Esophagus muscularis mucosa (tissue), 4 donors: Measurements from ENCODE around the gene MLLT3.

ENCODE experiments used
- EP300 ChIP-seq: sonication (generic); formaldehyde crosslinking; IDR thresholded peaks from one replicate; pipeline ENCODE4 v1.6.1; 2017; ENCODE audit warnings: antibody characterized with exemption
- POLR2A ChIP-seq: fragments of 450-650 bp; IDR thresholded peaks from one replicate; pipeline ENCODE4 v1.6.1; 2017; ENCODE audit warnings: antibody characterized with exemption, moderate library complexity, mild to moderate bottlenecking, low read depth
- POLR2AphosphoS5 ChIP-seq, 2 donors: sonication (generic); formaldehyde crosslinking; IDR thresholded peaks; one replicate each; pipeline ENCODE4 v1.6.1; 2017; ENCODE audit warnings: antibody characterized with exemption in 2 of 2
- TF ChIP-seq, protein P1 (sequence below), 3 experiments: fragments of 200-600 bp in 2 of 3; fragments of 450-650 bp in 1 of 3; sonication (generic) in 2 of 3; IDR thresholded peaks; one replicate each; pipeline ENCODE4 v1.5.1; 2017 to 2019; ENCODE audit warnings: antibody characterized with exemption in 3 of 3, mild to moderate bottlenecking in 2 of 3, moderate library complexity in 1 of 3

DNA sequence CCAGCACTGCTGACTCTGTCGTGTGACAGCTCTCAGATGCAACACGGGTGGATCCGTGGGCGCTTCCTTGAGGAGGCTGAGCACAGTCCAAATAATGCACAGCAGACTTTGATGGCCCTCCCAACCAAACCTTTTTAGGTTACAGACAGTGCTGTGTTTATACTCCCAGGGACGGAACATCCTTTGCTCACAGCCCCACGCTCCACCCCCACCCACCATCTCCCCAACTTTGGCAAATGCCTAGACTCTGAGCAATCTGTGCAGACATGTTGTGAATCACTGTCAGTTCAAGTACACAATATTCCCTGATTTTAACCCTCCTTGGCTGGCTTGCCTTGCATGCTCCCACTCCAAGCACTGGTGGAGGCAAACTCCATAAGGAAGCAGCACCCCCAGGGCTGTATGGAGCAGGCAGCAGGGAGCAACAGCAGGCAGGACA is 324.6 kb downstream of the MLLT3 start:
- TF ChIP-seq, protein P1, sequence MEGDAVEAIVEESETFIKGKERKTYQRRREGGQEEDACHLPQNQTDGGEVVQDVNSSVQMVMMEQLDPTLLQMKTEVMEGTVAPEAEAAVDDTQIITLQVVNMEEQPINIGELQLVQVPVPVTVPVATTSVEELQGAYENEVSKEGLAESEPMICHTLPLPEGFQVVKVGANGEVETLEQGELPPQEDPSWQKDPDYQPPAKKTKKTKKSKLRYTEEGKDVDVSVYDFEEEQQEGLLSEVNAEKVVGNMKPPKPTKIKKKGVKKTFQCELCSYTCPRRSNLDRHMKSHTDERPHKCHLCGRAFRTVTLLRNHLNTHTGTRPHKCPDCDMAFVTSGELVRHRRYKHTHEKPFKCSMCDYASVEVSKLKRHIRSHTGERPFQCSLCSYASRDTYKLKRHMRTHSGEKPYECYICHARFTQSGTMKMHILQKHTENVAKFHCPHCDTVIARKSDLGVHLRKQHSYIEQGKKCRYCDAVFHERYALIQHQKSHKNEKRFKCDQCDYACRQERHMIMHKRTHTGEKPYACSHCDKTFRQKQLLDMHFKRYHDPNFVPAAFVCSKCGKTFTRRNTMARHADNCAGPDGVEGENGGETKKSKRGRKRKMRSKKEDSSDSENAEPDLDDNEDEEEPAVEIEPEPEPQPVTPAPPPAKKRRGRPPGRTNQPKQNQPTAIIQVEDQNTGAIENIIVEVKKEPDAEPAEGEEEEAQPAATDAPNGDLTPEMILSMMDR (IDR thresholded peaks at IDR 0.05): no peak
- TF ChIP-seq EP300 (peak; percentile 72), POLR2A (no peak), POLR2AphosphoS5 (IDR thresholded peaks at IDR 0.05) (peak; percentile 79)
